ENCODE results near the gene FAM107B. TPM values are rescaled to one million over a fixed set of nuclear protein-coding genes. Genes with fewer than 3 reads are reported as not detected.

Gene FAM107B
- total RNA-seq, 1 donor from 2014 or later, result 86.2 TPM

- Histone ChIP-seq H3K27ac (no peak overlapping the region), H3K4me3 (no peak overlapping the region), H3K4me1 (no peaks in the 10 kb centered on the region), H3K36me3 (no peaks in the 10 kb centered on the region), H3K27me3 (no peaks in the 10 kb centered on the region), H3K9me3 (no peaks in the 10 kb centered on the region)
- DNase-seq, result no peak
- ATAC-seq, result no peak
- no peak for TF ChIP-seq CTCF (IDR thresholded peaks at IDR 0.05)
- intact Hi-C loops (cut with DNase I), result loop anchor here (5.0 kb wide), 1 partner anchor 280 kb away; no protein-coding TSS in a partner anchor
These were observed 297.9 kb downstream of the FAM107B start for GRCh38 chr10:14476641-14477407.

GRCh38 chr10:14476006-14476405, 298.7 kb downstream of the FAM107B start:
- Histone ChIP-seq H3K4me3 (no peak overlapping the region), H3K9me3 (no peaks in the 10 kb centered on the region), H3K4me1 (no peaks in the 10 kb centered on the region), H3K27ac (no peak overlapping the region), H3K36me3 (no peaks in the 10 kb centered on the region), H3K27me3 (no peaks in the 10 kb centered on the region)
- intact Hi-C loops (cut with DNase I), result loop anchor here (5.0 kb wide), 1 partner anchor 279 kb away; no protein-coding TSS in a partner anchor
- DNase-seq (no peak), ATAC-seq (no peak)
- no peak for TF ChIP-seq CTCF (IDR thresholded peaks at IDR 0.05)

- ATAC-seq, result no peak
These were observed 300.0 kb downstream of the FAM107B start for GRCh38 chr10:14474656-14475055.

GRCh38 chr10:14470920-14471319, 303.8 kb downstream of the FAM107B start:
- H3K27ac ChIP-seq, result no peak overlapping the region
- TF ChIP-seq CTCF (IDR thresholded peaks at IDR 0.05), result no peak
- no peaks in the 10 kb centered on the region for H3K27me3 ChIP-seq
- H3K36me3 ChIP-seq, result no peaks in the 10 kb centered on the region
- no peaks in the 10 kb centered on the region for H3K9me3 ChIP-seq
- DNase-seq (no peak), ATAC-seq (no peak)
- intact Hi-C loops (cut with DNase I), result no loop called here
- H3K4me3 ChIP-seq, result no peak overlapping the region
- H3K4me1 ChIP-seq, result no peaks in the 10 kb centered on the region

More at GRCh38 chr10:14474656-14475055, 300.0 kb downstream of the FAM107B start:
- no peak for TF ChIP-seq CTCF (IDR thresholded peaks at IDR 0.05)
- Histone ChIP-seq H3K9me3 (no peaks in the 10 kb centered on the region), H3K36me3 (no peaks in the 10 kb centered on the region), H3K4me3 (no peak overlapping the region), H3K4me1 (no peaks in the 10 kb centered on the region), H3K27me3 (no peaks in the 10 kb centered on the region), H3K27ac (no peak overlapping the region)
- intact Hi-C loops (cut with DNase I), result loop anchor here (5.0 kb wide), 1 partner anchor 277 kb away; no protein-coding TSS in a partner anchor
- no peak for DNase-seq

GRCh38 chr10:14468726-14469125, 306.0 kb downstream of the FAM107B start:
- Histone ChIP-seq H3K36me3 (no peaks in the 10 kb centered on the region), H3K4me3 (no peak overlapping the region), H3K9me3 (no peaks in the 10 kb centered on the region), H3K27me3 (no peaks in the 10 kb centered on the region), H3K27ac (no peak overlapping the region), H3K4me1 (no peaks in the 10 kb centered on the region)
- intact Hi-C loops (cut with DNase I), result no loop called here
- TF ChIP-seq CTCF (IDR thresholded peaks at IDR 0.05), result no peak
- DNase-seq (no peak), ATAC-seq (no peak)

Other genes starting within 250 kb of the FAM107B start
- 0.61 TPM for gene CDNF, start 63.1 kb upstream of the FAM107B start, total RNA-seq
- gene HSPA14, start 63.4 kb upstream of the FAM107B start, total RNA-seq, result 10.0 TPM
- gene MSANTD7, start 63.4 kb upstream of the FAM107B start, total RNA-seq, result 6.7 TPM
- 4.5 TPM for gene SUV39H2, start 104.0 kb upstream of the FAM107B start, total RNA-seq
- gene DCLRE1C, start 179.2 kb upstream of the FAM107B start, total RNA-seq, result 11.3 TPM
- not detected for gene MEIG1, start 184.5 kb upstream of the FAM107B start, total RNA-seq